Activated T-helper 2 cell treated with anti-CD3 and anti-CD28 coated beads, Interferon-gamma antibody, Interleukin-2, Interleukin-4, amounts not matched to agents 10 μg/mL and 5 μg/mL and 100 μg/mL, durations not matched to agents 14 hours and 24 hours and 36 hours (primary cell): ENCODE measurements around the gene GSG1L. TPM values are rescaled to one million over a fixed set of nuclear protein-coding genes. Genes with fewer than 3 reads are reported as not detected.

Experiments
- DNase-seq: peaks from one replicate; pipeline ENCODE4 v3.0.0; 2021; ENCODE audit warnings: low spot score
- H3K27ac Mint-ChIP-seq: one replicate; pipeline ENCODE4 v1.8.0; 2021; ENCODE audit warnings: mixed read lengths
- H3K27me3 Mint-ChIP-seq: one replicate; pipeline ENCODE4 v1.8.0; 2021; ENCODE audit warnings: low read depth, mixed read lengths
- H3K36me3 Mint-ChIP-seq: one replicate; pipeline ENCODE4 v1.8.0; 2021; ENCODE audit warnings: low read depth, mixed read lengths
- H3K4me1 Mint-ChIP-seq: one replicate; pipeline ENCODE4 v1.8.0; 2021; ENCODE audit warnings: low read depth, mixed read lengths
- H3K4me3 Mint-ChIP-seq: one replicate; pipeline ENCODE4 v1.8.0; 2021; ENCODE audit warnings: low read depth, mild to moderate bottlenecking, moderate library complexity, mixed read lengths
- H3K9me3 Mint-ChIP-seq: one replicate; pipeline ENCODE4 v1.8.0; 2021; ENCODE audit warnings: mixed read lengths
- intact Hi-C: fragments of 100-400 bp; cut with micrococcal nuclease; formaldehyde crosslinking; loops from one replicate; pipeline ENCODE4 v1.15.1; 2023
- total RNA-seq: library from RNA; stranded (reverse); gene quantifications from 2 replicates; pipeline ENCODE4 v1.2.3, GENCODE V29; 2022

GSG1L gene
- total RNA-seq, 1 donor from 2014 or later: not detected

- Mint-ChIP-seq H3K27me3 (no peaks in the 10 kb centered on the region), H3K9me3 (no peaks in the 10 kb centered on the region), H3K4me3 (no peak overlapping the region), H3K4me1 (no peaks in the 10 kb centered on the region), H3K27ac (no peak overlapping the region), H3K36me3 (no peaks in the 10 kb centered on the region)
- DNase-seq: no peak
- intact Hi-C loops: no loop called here
These were observed 239.5 kb downstream of the GSG1L start for GRCh38 chr16:27824006-27824405.

DNA sequence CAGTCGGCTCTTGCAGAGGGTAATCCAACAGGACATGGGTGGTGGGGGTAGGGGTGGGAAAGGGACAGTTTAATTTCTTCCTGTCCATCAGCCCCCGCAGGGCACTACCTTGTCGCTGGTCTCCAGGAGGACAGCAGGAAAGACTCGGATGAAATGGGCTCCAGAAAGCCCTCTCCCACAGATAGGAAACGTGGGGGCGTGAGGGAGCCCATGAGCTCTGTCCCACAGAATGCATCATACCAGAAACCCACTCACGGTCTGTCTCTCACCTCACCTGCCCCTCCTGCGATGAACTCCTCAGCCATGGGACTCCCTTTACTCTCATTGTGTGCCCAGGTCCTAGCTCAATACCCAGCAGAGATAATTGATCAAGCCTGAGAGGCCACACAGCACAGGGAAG, 240.1 kb downstream of the GSG1L start:
- no peaks in the 10 kb centered on the region for H3K36me3 Mint-ChIP-seq
- H3K27me3 Mint-ChIP-seq: no peaks in the 10 kb centered on the region
- no peak overlapping the region for H3K4me3 Mint-ChIP-seq
- H3K4me1 Mint-ChIP-seq: no peaks in the 10 kb centered on the region
- H3K27ac Mint-ChIP-seq: no peak overlapping the region
- H3K9me3 Mint-ChIP-seq: no peaks in the 10 kb centered on the region
- DNase-seq: no peak
- intact Hi-C loops: no loop called here

GRCh38 chr16:27822996-27823395, 240.5 kb downstream of the GSG1L start:
- no peak overlapping the region for H3K27ac Mint-ChIP-seq
- H3K9me3 Mint-ChIP-seq: no peaks in the 10 kb centered on the region
- no peaks in the 10 kb centered on the region for H3K36me3 Mint-ChIP-seq
- H3K4me3 Mint-ChIP-seq: no peak overlapping the region
- H3K27me3 Mint-ChIP-seq: no peaks in the 10 kb centered on the region
- no peak for DNase-seq
- no peaks in the 10 kb centered on the region for H3K4me1 Mint-ChIP-seq
- intact Hi-C loops: no loop called here

GRCh38 chr16:27822529-27822928, 241.0 kb downstream of the GSG1L start:
- intact Hi-C loops: no loop called here
- no peaks in the 10 kb centered on the region for H3K4me1 Mint-ChIP-seq

DNA sequence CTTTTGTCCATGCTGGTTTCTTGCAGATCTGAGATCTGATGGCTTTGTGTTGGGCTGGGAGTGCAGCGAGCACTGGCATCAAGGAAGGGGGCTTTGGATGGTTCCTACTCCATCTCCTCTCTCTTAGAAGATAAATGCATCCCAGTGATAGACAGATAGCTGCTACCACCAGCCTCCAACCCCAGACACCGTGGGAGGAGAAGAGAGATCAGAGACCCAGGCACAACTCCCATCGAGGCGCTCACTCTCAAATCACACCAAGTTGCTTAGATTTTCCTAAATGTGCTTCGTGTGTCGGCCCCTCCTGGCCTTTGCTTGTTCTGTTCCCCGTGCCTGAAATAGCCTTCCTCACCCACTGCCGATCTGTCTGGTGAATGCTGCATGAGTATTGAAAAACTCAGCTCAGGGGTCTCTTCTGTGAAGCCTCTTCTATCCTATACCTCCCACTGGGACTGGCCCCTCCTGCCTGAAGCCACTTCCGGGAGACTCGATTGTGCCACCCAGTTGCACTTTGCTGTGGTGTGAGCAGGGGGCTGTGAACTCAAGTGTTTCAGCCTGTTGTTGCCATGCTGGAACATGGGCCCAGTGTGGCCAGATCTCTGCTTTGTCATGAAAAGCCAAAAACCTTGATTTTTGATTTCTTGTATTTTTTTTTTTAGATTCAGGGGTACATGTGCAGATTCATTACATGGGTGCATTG, 242.7 kb downstream of the GSG1L start:
- no peaks in the 10 kb centered on the region for H3K36me3 Mint-ChIP-seq
- no peaks in the 10 kb centered on the region for H3K9me3 Mint-ChIP-seq
- no peak overlapping the region for H3K27ac Mint-ChIP-seq
- H3K4me1 Mint-ChIP-seq: no peaks in the 10 kb centered on the region
- DNase-seq: no peak
- H3K4me3 Mint-ChIP-seq: no peak overlapping the region
- intact Hi-C loops: no loop called here
- no peaks in the 10 kb centered on the region for H3K27me3 Mint-ChIP-seq

More at GRCh38 chr16:27822529-27822928, 241.0 kb downstream of the GSG1L start:
- Mint-ChIP-seq H3K36me3 (no peaks in the 10 kb centered on the region), H3K4me3 (no peak overlapping the region), H3K9me3 (no peaks in the 10 kb centered on the region), H3K27me3 (no peaks in the 10 kb centered on the region), H3K27ac (no peak overlapping the region)
- DNase-seq: no peak

DNA sequence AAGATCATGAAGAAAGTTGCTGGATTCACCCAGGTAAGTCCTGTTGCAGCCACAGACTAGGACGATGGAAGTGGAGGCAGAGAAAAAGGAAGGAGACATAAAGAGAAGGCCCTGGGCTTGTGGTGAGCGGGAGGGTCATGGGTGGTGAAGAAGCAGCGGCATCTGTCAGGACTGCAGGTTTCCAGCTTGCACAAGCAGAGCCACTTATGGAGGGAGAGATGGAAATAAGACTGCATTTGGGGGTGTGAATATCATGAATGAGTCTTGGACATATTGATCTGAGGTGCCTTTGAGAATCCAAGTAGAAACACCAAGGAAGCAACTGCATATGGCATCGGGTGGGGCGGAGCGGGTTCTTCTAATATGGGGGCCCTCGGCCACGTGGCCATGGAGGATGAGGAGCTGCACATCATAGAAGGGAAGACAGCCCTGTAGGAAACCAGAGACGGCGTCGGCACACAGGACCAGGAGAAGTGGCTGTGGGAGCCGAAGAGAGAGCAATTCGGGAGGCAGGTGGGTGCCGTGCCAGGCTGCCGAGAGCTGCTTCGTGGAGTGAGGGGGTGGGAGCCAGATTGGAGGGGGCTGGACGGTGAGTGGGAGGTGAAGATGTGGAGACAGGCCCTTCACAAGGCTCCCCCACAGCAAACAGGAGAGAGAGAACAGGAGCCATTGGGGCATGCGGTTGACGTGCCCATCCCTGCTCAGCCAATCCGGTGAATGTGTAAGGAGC, 243.5 kb downstream of the GSG1L start:
- Mint-ChIP-seq H3K4me1 (no peaks in the 10 kb centered on the region), H3K27me3 (no peaks in the 10 kb centered on the region), H3K27ac (no peak overlapping the region), H3K9me3 (no peaks in the 10 kb centered on the region), H3K36me3 (no peaks in the 10 kb centered on the region), H3K4me3 (no peak overlapping the region)
- DNase-seq: no peak
- intact Hi-C loops: no loop called here

GRCh38 chr16:27819356-27819755, 244.2 kb downstream of the GSG1L start:
- H3K4me3 Mint-ChIP-seq: no peak overlapping the region
- intact Hi-C loops: no loop called here
- H3K4me1 Mint-ChIP-seq: no peaks in the 10 kb centered on the region
- no peaks in the 10 kb centered on the region for H3K36me3 Mint-ChIP-seq
- H3K27ac Mint-ChIP-seq: no peak overlapping the region
- no peak for DNase-seq
- no peaks in the 10 kb centered on the region for H3K9me3 Mint-ChIP-seq
- H3K27me3 Mint-ChIP-seq: no peaks in the 10 kb centered on the region

GRCh38 chr16:27818246-27818645, 245.3 kb downstream of the GSG1L start:
- Mint-ChIP-seq H3K36me3 (no peaks in the 10 kb centered on the region), H3K27ac (no peak overlapping the region), H3K4me1 (no peaks in the 10 kb centered on the region), H3K9me3 (no peaks in the 10 kb centered on the region), H3K4me3 (no peak overlapping the region), H3K27me3 (no peaks in the 10 kb centered on the region)
- intact Hi-C loops: no loop called here
- DNase-seq: no peak

GRCh38 chr16:27817038-27817437, 246.5 kb downstream of the GSG1L start:
- no peaks in the 10 kb centered on the region for H3K9me3 Mint-ChIP-seq
- H3K4me1 Mint-ChIP-seq: no peaks in the 10 kb centered on the region
- intact Hi-C loops: no loop called here
- no peak overlapping the region for H3K4me3 Mint-ChIP-seq
- H3K27me3 Mint-ChIP-seq: no peaks in the 10 kb centered on the region
- no peak for DNase-seq
- no peaks in the 10 kb centered on the region for H3K36me3 Mint-ChIP-seq
- H3K27ac Mint-ChIP-seq: no peak overlapping the region

GRCh38 chr16:27816561-27816960, 247.0 kb downstream of the GSG1L start:
- no peak overlapping the region for H3K27ac Mint-ChIP-seq
- H3K27me3 Mint-ChIP-seq: no peaks in the 10 kb centered on the region
- no peaks in the 10 kb centered on the region for H3K36me3 Mint-ChIP-seq
- no peak overlapping the region for H3K4me3 Mint-ChIP-seq
- intact Hi-C loops: no loop called here
- no peaks in the 10 kb centered on the region for H3K9me3 Mint-ChIP-seq
- DNase-seq: no peak
- no peaks in the 10 kb centered on the region for H3K4me1 Mint-ChIP-seq

DNA sequence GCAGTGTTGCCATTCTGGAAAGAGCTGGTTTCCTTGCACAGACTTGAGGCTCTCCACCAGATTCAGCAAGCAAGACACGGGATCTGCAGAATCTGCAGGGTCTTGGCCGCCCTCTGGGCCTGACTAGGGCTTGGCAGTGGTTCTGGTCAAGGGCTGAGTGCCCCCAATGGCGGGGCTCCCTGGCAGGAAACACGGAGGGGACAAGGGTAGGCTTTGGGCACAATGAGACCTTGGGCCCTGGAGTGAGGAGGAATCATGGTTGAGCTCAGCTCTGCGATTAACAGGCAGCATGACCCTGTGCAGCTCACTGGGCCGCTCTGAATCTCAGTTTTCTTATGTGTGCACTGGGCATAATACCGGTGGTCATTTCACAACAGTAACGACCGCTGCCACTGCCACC, 249.9 kb downstream of the GSG1L start:
- H3K4me3 Mint-ChIP-seq: no peak overlapping the region
- no peaks in the 10 kb centered on the region for H3K36me3 Mint-ChIP-seq
- intact Hi-C loops: no loop called here
- H3K27me3 Mint-ChIP-seq: no peaks in the 10 kb centered on the region
- no peaks in the 10 kb centered on the region for H3K4me1 Mint-ChIP-seq
- H3K27ac Mint-ChIP-seq: no peak overlapping the region
- no peak for DNase-seq
- no peaks in the 10 kb centered on the region for H3K9me3 Mint-ChIP-seq

- Mint-ChIP-seq H3K4me1 (no peaks in the 10 kb centered on the region), H3K4me3 (no peak overlapping the region), H3K36me3 (no peaks in the 10 kb centered on the region), H3K9me3 (no peaks in the 10 kb centered on the region), H3K27ac (no peak overlapping the region), H3K27me3 (no peaks in the 10 kb centered on the region)
- intact Hi-C loops: no loop called here
- no peak for DNase-seq
These were observed 251.6 kb downstream of the GSG1L start for GRCh38 chr16:27811881-27812280.

- no peak for DNase-seq
- Mint-ChIP-seq H3K27me3 (peaks cover 1% of the 10 kb centered on the region), H3K4me1 (no peaks in the 10 kb centered on the region), H3K36me3 (no peaks in the 10 kb centered on the region), H3K9me3 (no peaks in the 10 kb centered on the region), H3K4me3 (no peak overlapping the region), H3K27ac (no peak overlapping the region)
- intact Hi-C loops: no loop called here
These were observed 256.5 kb downstream of the GSG1L start for GRCh38 chr16:27806986-27807385.
